ENCODE data around the gene R3HDM2. TPM values are rescaled to one million over a fixed set of nuclear protein-coding genes. Genes with fewer than 3 reads are reported as not detected.
A peak's percentile ranks its signal among the peaks of the same experiment; 100 is the strongest.

R3HDM2 gene
- total RNA-seq, 4 donors from 2014 or later, result 30.3 to 41.5 (median 35.1) TPM

DNA sequence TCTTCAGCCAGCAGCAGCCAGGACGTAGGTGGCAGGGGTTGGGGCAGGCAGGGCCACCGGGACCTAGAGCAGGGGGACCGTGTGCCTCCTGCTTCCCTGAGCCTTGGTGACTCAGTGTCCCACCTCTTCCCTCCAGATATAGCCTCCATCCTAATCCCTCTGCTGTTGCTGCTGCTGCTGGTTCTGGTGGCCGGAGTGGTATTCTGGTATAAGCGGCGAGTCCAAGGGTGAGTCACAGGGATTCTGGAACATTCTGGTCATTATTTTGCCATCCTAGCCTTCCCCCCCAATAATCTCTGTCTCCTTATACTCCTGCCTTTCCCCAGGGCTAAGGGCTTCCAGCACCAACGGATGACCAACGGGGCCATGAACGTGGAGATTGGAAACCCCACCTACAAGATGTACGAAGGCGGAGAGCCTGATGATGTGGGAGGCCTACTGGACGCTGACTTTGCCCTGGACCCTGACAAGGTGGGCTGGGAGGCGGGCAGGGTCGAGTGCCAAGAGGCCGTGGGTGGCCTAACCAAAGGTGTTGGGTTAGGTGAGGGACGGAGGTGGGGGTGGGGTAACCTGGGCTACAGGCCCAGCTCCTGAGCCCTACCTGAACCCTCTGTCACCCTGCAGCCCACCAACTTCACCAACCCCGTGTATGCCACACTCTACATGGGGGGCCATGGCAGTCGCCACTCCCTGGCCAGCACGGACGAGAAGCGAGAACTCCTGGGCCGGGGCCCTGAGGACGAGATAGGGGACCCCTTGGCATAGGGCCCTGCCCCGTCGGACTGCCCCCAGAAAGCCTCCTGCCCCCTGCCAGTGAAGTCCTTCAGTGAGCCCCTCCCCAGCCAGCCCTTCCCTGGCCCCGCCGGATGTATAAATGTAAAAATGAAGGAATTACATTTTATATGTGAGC, 218.8 kb downstream of the R3HDM2 start:
- Histone ChIP-seq H3K36me3 (peaks cover 9 to 59% (median 47%) of the 10 kb centered on the region in 4 donors), H3K27me3 (peaks cover 5 to 34% (median 24%) of the 10 kb centered on the region in 4 donors), H3K4me1 (peaks cover 43 to 53% (median 45%) of the 10 kb centered on the region in 4 donors), H3K9me3 (no peaks in the 10 kb centered on the region), H3K27ac (replicated peaks in 1 of 4) (peak overlapping the region in 1 of 4 donors; percentile 39), H3K4me3 (no peak overlapping the region)
- DNase-seq (ENCODE audit: extremely low spot score), result no peak
- intact Hi-C loops (cut with DNase I), result no loop called here
- WGBS, result 81% methylated on average over 19 of the region's 27 CpGs
- TF ChIP-seq POLR2AphosphoS5 (IDR thresholded peaks at IDR 0.05) (no peak), POLR2A (IDR thresholded peaks at IDR 0.05; ENCODE audit: low read depth) (no peak), EP300 (IDR thresholded peaks at IDR 0.05) (no peak)
- TF ChIP-seq, protein P1, sequence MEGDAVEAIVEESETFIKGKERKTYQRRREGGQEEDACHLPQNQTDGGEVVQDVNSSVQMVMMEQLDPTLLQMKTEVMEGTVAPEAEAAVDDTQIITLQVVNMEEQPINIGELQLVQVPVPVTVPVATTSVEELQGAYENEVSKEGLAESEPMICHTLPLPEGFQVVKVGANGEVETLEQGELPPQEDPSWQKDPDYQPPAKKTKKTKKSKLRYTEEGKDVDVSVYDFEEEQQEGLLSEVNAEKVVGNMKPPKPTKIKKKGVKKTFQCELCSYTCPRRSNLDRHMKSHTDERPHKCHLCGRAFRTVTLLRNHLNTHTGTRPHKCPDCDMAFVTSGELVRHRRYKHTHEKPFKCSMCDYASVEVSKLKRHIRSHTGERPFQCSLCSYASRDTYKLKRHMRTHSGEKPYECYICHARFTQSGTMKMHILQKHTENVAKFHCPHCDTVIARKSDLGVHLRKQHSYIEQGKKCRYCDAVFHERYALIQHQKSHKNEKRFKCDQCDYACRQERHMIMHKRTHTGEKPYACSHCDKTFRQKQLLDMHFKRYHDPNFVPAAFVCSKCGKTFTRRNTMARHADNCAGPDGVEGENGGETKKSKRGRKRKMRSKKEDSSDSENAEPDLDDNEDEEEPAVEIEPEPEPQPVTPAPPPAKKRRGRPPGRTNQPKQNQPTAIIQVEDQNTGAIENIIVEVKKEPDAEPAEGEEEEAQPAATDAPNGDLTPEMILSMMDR (IDR thresholded peaks at IDR 0.05), result no peak

DNA sequence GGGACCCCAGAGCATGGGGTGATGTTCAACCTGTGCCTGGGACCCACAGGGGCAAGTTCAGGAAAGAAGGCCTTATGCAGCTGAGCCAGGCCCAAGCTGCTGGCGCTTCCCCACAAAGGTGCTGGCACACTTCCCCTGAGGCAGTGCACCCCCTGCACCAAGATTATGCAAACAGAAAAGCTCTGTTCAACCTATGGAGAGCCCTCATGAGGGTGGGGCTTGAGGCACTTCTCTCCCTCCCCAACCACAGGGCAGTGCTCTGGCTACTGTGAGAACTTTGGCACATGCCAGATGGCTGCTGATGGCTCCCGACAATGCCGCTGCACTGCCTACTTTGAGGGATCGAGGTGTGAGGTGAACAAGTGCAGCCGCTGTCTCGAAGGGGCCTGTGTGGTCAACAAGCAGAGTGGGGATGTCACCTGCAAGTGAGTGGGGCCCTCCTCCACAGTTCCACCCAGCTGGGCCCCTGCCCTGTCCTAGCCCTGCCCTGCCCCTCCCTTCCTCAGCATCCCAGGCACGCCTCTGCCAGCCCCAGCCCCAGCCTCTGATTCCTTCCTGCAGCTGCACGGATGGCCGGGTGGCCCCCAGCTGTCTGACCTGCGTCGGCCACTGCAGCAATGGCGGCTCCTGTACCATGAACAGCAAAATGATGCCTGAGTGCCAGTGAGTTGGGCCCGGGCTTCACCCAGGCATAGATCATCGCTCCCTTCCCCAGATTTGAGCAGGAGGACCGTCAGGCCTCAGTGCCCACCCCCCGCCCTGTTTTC, 219.7 kb downstream of the R3HDM2 start:
- 92% methylated on average over 8 of the region's 16 CpGs for WGBS
- Histone ChIP-seq H3K9me3 (no peaks in the 10 kb centered on the region), H3K4me1 (peaks cover 34 to 44% (median 37%) of the 10 kb centered on the region in 4 donors), H3K4me3 (no peak overlapping the region), H3K27ac (replicated peaks in 1 of 4) (no peak overlapping the region), H3K27me3 (peaks cover 5 to 26% (median 18%) of the 10 kb centered on the region in 4 donors), H3K36me3 (peaks cover 19 to 68% (median 55%) of the 10 kb centered on the region in 4 donors)
- TF ChIP-seq POLR2AphosphoS5 (IDR thresholded peaks at IDR 0.05) (no peak), POLR2A (IDR thresholded peaks at IDR 0.05; ENCODE audit: low read depth) (no peak), EP300 (IDR thresholded peaks at IDR 0.05) (no peak)
- TF ChIP-seq, protein P1 (IDR thresholded peaks at IDR 0.05), result no peak
- DNase-seq (ENCODE audit: extremely low spot score), result no peak
- intact Hi-C loops (cut with DNase I), result no loop called here

DNA sequence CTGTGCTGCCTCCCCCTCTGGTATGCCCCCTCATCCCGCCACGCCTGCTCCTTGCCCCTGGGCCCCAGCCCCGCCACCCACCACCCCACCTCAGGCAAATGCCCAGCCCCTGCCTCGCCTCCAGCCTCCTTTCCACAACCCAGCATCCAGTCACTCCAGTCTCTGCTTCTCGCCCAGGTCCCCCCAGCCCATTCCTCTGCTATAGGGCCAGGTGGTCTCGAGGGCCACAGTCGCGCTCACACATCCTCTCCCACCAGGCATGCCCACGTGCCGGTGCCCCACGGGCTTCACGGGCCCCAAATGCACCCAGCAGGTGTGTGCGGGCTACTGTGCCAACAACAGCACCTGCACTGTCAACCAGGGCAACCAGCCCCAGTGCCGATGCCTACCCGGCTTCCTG, 220.4 kb downstream of the R3HDM2 start:
- intact Hi-C loops (cut with DNase I), result no loop called here
- DNase-seq (ENCODE audit: extremely low spot score), result no peak
- Histone ChIP-seq H3K4me3 (no peak overlapping the region), H3K27ac (replicated peaks in 1 of 4) (no peak overlapping the region), H3K36me3 (peaks cover 25 to 75% (median 61%) of the 10 kb centered on the region in 4 donors), H3K27me3 (peaks cover 5 to 19% (median 12%) of the 10 kb centered on the region in 4 donors), H3K4me1 (peaks cover 27 to 38% (median 32%) of the 10 kb centered on the region in 4 donors), H3K9me3 (no peaks in the 10 kb centered on the region)
- TF ChIP-seq POLR2A (IDR thresholded peaks at IDR 0.05; ENCODE audit: low read depth) (no peak), EP300 (IDR thresholded peaks at IDR 0.05) (no peak), POLR2AphosphoS5 (IDR thresholded peaks at IDR 0.05) (no peak)
- TF ChIP-seq, protein P1 (IDR thresholded peaks at IDR 0.05), result no peak
- WGBS, result 84% methylated on average over 12 of the region's 15 CpGs

DNA sequence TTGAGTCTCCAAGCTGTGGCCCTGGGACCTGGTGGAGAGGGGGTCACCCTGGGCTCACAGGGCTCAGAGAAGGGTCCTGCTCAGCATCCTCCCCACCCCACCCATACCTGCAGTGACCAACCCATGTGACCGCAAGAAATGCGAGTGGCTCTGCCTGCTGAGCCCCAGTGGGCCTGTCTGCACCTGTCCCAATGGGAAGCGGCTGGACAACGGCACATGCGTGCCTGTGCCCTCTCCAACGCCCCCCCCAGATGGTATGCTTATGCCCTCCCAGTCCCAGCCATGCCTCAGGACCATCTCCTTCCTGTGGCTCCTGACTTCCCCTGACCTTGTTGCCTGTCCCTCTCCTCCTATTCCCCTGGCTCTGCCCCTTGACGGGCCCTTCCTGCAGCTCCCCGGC, 220.9 kb downstream of the R3HDM2 start:
- WGBS, result 75% methylated on average over 4 of the region's 8 CpGs
- Histone ChIP-seq H3K4me3 (no peak overlapping the region), H3K27ac (replicated peaks in 1 of 4) (no peak overlapping the region), H3K4me1 (peaks cover 22 to 36% (median 28%) of the 10 kb centered on the region in 4 donors), H3K9me3 (no peaks in the 10 kb centered on the region), H3K27me3 (peaks cover 0 to 14% (median 6%) of the 10 kb centered on the region in 4 donors), H3K36me3 (peaks cover 31 to 80% (median 67%) of the 10 kb centered on the region in 4 donors)
- TF ChIP-seq POLR2AphosphoS5 (IDR thresholded peaks at IDR 0.05) (no peak), EP300 (IDR thresholded peaks at IDR 0.05) (no peak), POLR2A (IDR thresholded peaks at IDR 0.05; ENCODE audit: low read depth) (no peak)
- TF ChIP-seq, protein P1 (IDR thresholded peaks at IDR 0.05), result no peak
- intact Hi-C loops (cut with DNase I), result no loop called here
- DNase-seq (ENCODE audit: extremely low spot score), result no peak

Data from esophagus muscularis mucosa (tissue), 4 donors.